KMS-11 (cell line): ENCODE data around the gene ILDR1.

Experiments used
- H2AFZ ChIP-seq: fragments of 200-600 bp; sonication (generic); 2 replicates; pipeline ENCODE4 v1.6.1; 2016; ENCODE audit warnings: antibody characterized with exemption, mixed run types, low read depth
- H3K27ac ChIP-seq: fragments of 200-600 bp; sonication (generic); 2 replicates; pipeline ENCODE4 v1.6.1; 2016; ENCODE audit warnings: mild to moderate bottlenecking, mixed run types
- H3K27me3 ChIP-seq: fragments of 200-600 bp; sonication (generic); 2 replicates; pipeline ENCODE4 v1.6.1; 2017; ENCODE audit warnings: mild to moderate bottlenecking, low read depth, mixed run types, moderate library complexity; ENCODE audit not compliant: insufficient read depth
- H3K36me3 ChIP-seq: fragments of 200-600 bp; sonication (generic); 2 replicates; pipeline ENCODE4 v1.6.1; 2017; ENCODE audit warnings: mild to moderate bottlenecking, mixed run types; ENCODE audit not compliant: insufficient read depth
- H3K4me1 ChIP-seq: fragments of 200-600 bp; sonication (generic); 2 replicates; pipeline ENCODE4 v1.6.1; 2016; ENCODE audit warnings: mild to moderate bottlenecking, low read depth, mixed run types; ENCODE audit not compliant: poor library complexity, severe bottlenecking
- H3K4me2 ChIP-seq: fragments of 200-600 bp; sonication (generic); 2 replicates; pipeline ENCODE4 v1.7.0; 2016; ENCODE audit warnings: mild to moderate bottlenecking, mixed run types
- H3K4me3 ChIP-seq: fragments of 200-600 bp; sonication (generic); IDR thresholded peaks from 2 replicates; pipeline ENCODE4 v1.6.1; 2017; ENCODE audit warnings: low read depth, low read length, mixed read lengths; ENCODE audit not compliant: insufficient read depth
- H3K79me2 ChIP-seq: fragments of 200-600 bp; sonication (generic); 2 replicates; pipeline ENCODE4 v1.6.1; 2016; ENCODE audit warnings: low read depth, mixed run types; ENCODE audit not compliant: insufficient read depth
- H3K9ac ChIP-seq: fragments of 200-600 bp; sonication (generic); 2 replicates; pipeline ENCODE4 v1.6.1; 2016; ENCODE audit warnings: mild to moderate bottlenecking, mixed run types
- H4K20me1 ChIP-seq: fragments of 200-600 bp; sonication (generic); 2 replicates; pipeline ENCODE4 v1.6.1; 2016; ENCODE audit warnings: mild to moderate bottlenecking, mixed run types; ENCODE audit not compliant: insufficient read depth
- CTCF ChIP-seq: fragments of 200-600 bp; sonication (generic); conservative IDR thresholded peaks from 2 replicates; pipeline ENCODE4 v1.6.1; 2017; ENCODE audit warnings: low read depth, mild to moderate bottlenecking, antibody characterized with exemption, low read length, moderate library complexity, mixed read lengths

Gene ILDR1

GRCh38 chr3:122064326-122064725 is 42.3 kb upstream of the ILDR1 start:
- no peak for TF ChIP-seq CTCF

GRCh38 chr3:122063908-122064307 is 41.9 kb upstream of the ILDR1 start:
- Histone ChIP-seq H3K4me3 (no peak overlapping the region), H3K4me1 (no peaks in the 10 kb centered on the region), H4K20me1 (no peaks in the 10 kb centered on the region), H2AFZ (no peak overlapping the region), H3K27ac (no peak overlapping the region), H3K9ac (no peak overlapping the region), H3K79me2 (no peaks in the 10 kb centered on the region), H3K27me3 (no peaks in the 10 kb centered on the region), H3K36me3 (no peaks in the 10 kb centered on the region), H3K4me2 (no peak overlapping the region)
- no peak for TF ChIP-seq CTCF

More at GRCh38 chr3:122064326-122064725, 42.3 kb upstream of the ILDR1 start:
- Histone ChIP-seq H3K27ac (no peak overlapping the region), H3K4me1 (no peaks in the 10 kb centered on the region), H3K36me3 (no peaks in the 10 kb centered on the region), H3K79me2 (no peaks in the 10 kb centered on the region), H3K9ac (no peak overlapping the region), H2AFZ (no peak overlapping the region), H3K4me2 (no peak overlapping the region), H3K4me3 (no peak overlapping the region), H3K27me3 (no peaks in the 10 kb centered on the region), H4K20me1 (no peaks in the 10 kb centered on the region)

- Histone ChIP-seq H3K27ac (no peak overlapping the region), H3K4me2 (no peak overlapping the region), H3K79me2 (no peaks in the 10 kb centered on the region), H3K4me1 (no peaks in the 10 kb centered on the region), H3K36me3 (no peaks in the 10 kb centered on the region), H3K4me3 (no peak overlapping the region), H4K20me1 (no peaks in the 10 kb centered on the region), H3K9ac (no peak overlapping the region), H3K27me3 (no peaks in the 10 kb centered on the region), H2AFZ (no peak overlapping the region)
- no peak for TF ChIP-seq CTCF
Measured at GRCh38 chr3:122060040-122060698, 38.1 kb upstream of the ILDR1 start.

- Histone ChIP-seq H4K20me1 (no peaks in the 10 kb centered on the region), H3K4me2 (no peak overlapping the region), H3K27ac (no peak overlapping the region), H3K27me3 (no peaks in the 10 kb centered on the region), H3K9ac (no peak overlapping the region), H2AFZ (no peak overlapping the region), H3K79me2 (no peaks in the 10 kb centered on the region), H3K4me3 (no peak overlapping the region), H3K36me3 (no peaks in the 10 kb centered on the region), H3K4me1 (peaks cover 10% of the 10 kb centered on the region)
- no peak for TF ChIP-seq CTCF
Measured at GRCh38 chr3:122058294-122058693, 36.2 kb upstream of the ILDR1 start.
